ENCODE results near the gene DNAH2. TPM values are rescaled to one million over a fixed set of nuclear protein-coding genes. Genes with fewer than 3 reads are reported as not detected.

DNAH2 gene
- total and polyA plus RNA-seq, 2 of the 13 experiments (the other 11 are each of a cell fraction or from before 2014, with no cell fraction given) = not detected

DNA sequence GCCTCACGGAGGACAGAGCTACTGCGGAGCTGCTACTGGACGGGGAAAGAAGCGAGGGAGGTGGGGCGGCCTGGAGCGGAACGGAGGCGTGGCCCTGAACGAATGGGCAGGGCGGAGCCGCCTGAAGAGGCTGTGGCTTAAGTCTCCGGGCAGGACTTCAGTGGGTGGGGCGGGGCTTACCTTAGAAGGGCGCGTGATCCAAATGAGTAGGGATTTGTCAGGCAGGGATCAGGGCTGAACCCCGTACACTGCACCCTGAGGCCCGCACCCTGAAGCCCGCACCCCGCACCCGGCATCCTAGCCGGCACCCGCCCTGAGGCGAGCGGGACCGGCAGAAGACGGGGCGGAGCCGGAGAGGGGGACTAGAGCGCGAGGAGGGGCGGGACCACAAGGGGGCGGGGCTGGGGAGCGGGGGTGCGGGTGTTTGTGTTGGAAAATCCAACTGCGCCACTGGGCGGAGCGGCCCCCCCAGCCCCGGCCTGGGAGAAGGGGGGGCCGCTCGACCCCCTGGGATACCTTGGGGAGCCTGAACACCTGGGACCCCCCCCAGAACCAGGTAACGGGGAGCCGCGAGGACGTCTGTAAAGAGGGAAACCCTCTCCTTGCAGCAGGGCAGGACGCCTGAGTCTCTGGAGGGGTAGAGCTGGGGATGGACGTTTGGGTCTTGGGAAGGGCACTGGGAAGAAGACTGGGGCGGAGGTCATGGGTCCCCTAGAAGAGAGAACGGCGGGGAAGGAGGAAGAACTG is 116.4 kb downstream of the DNAH2 start, which contains the start of gene KDM6B (continued):
- TF ChIP-seq ZNF460 (CRISPR knock-in tag; IDR thresholded peaks at IDR 0.05; ENCODE audit: borderline replicate concordance) = no peak
- TF ChIP-seq, protein P1, sequence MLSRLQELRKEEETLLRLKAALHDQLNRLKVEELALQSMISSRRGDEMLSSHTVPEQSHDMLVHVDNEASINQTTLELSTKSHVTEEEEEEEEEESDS (CRISPR knock-in tag; IDR thresholded peaks at IDR 0.05; ENCODE audit: borderline replicate concordance) = no peak
- no peak for TF ChIP-seq ZNF333 (CRISPR knock-in tag; IDR thresholded peaks at IDR 0.05; ENCODE audit: borderline replicate concordance)
- TF ChIP-seq ZNF382 (CRISPR knock-in tag; IDR thresholded peaks at IDR 0.05; ENCODE audit: borderline replicate concordance) = no peak
- peak; percentile 92 for TF ChIP-seq AGO1 (IDR thresholded peaks at IDR 0.05; ENCODE audit: low read depth, low read length, poor library complexity, severe bottlenecking)
- 0 out of 2 replicates have a peak, but pooled peaks have one; percentile 28 for TF ChIP-seq ZMYM4 (CRISPR knock-in tag; IDR thresholded peaks at IDR 0.05)

DNA sequence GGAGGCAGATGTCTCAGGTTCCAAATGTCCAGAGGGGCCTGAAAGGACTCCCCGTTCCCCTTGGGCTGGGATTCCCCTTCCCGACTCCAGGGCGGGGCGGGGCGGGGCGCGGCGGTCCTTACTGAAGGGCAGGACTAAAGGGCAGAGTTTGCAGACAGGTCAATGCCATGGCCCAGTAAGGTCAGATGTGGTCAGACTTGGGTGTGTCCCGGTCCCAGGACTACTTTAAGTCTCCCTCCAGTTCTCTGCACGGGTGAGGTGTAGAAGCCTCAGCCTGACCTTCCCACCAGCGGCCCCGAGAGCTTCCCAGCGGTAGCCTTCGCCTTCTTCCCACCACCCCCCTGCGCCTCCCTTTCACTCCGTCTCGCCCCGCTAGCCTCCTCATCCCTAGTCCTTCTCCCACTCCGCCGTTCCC is 117.0 kb downstream of the DNAH2 start:
- H2AFZ ChIP-seq (ENCODE audit: low read length) = no peak overlapping the region
- POLR2A ChIA-PET = interaction anchor here (4.2 to 8.2 kb wide), 3 partner anchors 9 to 148 kb away, joined by 31 to 159 read pairs (median 104); partner anchors contain the start of genes CYB5D1, NAA38, TMEM88 and TP53
- H3K4me3 ChIP-seq (replicated peaks in 1 of 3; ENCODE audit: insufficient read depth in 1 of 3, low read depth in 2 of 3, low read length in 3 of 3) = peak overlapping the region; percentile 54 to 92 (median 65)
- peak; percentile 64 for DNase-seq (ENCODE audit: low spot score)
- peaks cover 6 to 23% of the 10 kb centered on the region in 2 experiments; a peak in 4 of 5 replicates for H3K27me3 ChIP-seq (ENCODE audit: control insufficient read depth in 1 of 2, insufficient read depth in 2 of 2, low read length in 2 of 2)
- H3K4me2 ChIP-seq (ENCODE audit: low read depth, low read length) = peak overlapping the region; percentile 84
- in situ Hi-C loops (cut with HindIII; ENCODE audit: extremely low pct_ligation_motif_present, low pct_unique_long_range_greater_than_20kb) (no loop called here), intact Hi-C loops (cut with micrococcal nuclease; ENCODE audit: unreplicated experiment) (loop anchor here (5.0 kb wide), 1 partner anchor 87 kb away; no protein-coding TSS in a partner anchor)
- H3K79me2 ChIP-seq (ENCODE audit: insufficient read depth, low read length) = peaks cover 16% of the 10 kb centered on the region
- H3K4me1 ChIP-seq (ENCODE audit: insufficient read depth, low read length) = peaks cover 52% of the 10 kb centered on the region
- no TSS peak for BruUV-seq (replicated peaks)
- FAIRE-seq = no peak
- no peaks in the 10 kb centered on the region for H3K36me3 ChIP-seq (replicated peaks in 1 of 2; ENCODE audit: control insufficient read depth in 1 of 2, insufficient read depth in 2 of 2, low read length in 2 of 2)
- 3% methylated on average over 14 of the region's 20 CpGs for WGBS (ENCODE audit: low lambda C conversion rate)
- no peaks in the 10 kb centered on the region; the same call in 1 of the 2 replicates for H4K20me1 ChIP-seq (ENCODE audit: insufficient read depth, low read length)
- no peaks in the 10 kb centered on the region for H3K9me3 ChIP-seq (ENCODE audit: low read length)
- CTCF ChIA-PET (ENCODE audit: low intra/inter-chr PET ratio, low total read pairs) = interaction anchor here (1.1 to 1.2 kb wide), 2 partner anchors 17 to 63 kb away, joined by 5 to 6 read pairs; no protein-coding TSS in a partner anchor
- ATAC-seq = peak; percentile 3
- H3K9ac ChIP-seq (ENCODE audit: insufficient read depth, low read depth, low read length) = peak overlapping the region; percentile 89; the same call in 1 of the 2 replicates
- H3K27ac ChIP-seq (ENCODE audit: extremely low read length, insufficient read depth, low read length) = peak overlapping the region; percentile 92
- TF ChIP-seq ZNF670 (CRISPR knock-in tag; IDR thresholded peaks at IDR 0.05; ENCODE audit: borderline replicate concordance) (no peak), KAT7 (CRISPR knock-in tag; IDR thresholded peaks at IDR 0.05; ENCODE audit: borderline replicate concordance) (0 out of 2 replicates have a peak, but pooled peaks have one; percentile 41), ZFP82 (CRISPR knock-in tag; IDR thresholded peaks at IDR 0.05; ENCODE audit: borderline replicate concordance) (peak; percentile 53; the same call in 1 of the 2 replicates), NFRKB (IDR thresholded peaks at IDR 0.05) (no peak), SOX13 (IDR thresholded peaks at IDR 0.05) (no peak), SOX13 (CRISPR knock-in tag; conservative IDR thresholded peaks at IDR 0.05 in 1 of 2, IDR thresholded peaks at IDR 0.05 in 1 of 2) (peak in 1 of 2 experiments; percentile 14; a peak in 1 of 4 replicates), ZNF501 (CRISPR knock-in tag; IDR thresholded peaks at IDR 0.05) (peak; percentile 52; the same call in 1 of the 2 replicates), BCL6 (CRISPR knock-in tag; IDR thresholded peaks at IDR 0.05) (0 out of 2 replicates have a peak, but pooled peaks have one; percentile 15), PITX1 (CRISPR knock-in tag; IDR thresholded peaks at IDR 0.05) (0 out of 2 replicates have a peak, but pooled peaks have one; percentile 7), RARA (CRISPR knock-in tag; IDR thresholded peaks at IDR 0.05) (peak; percentile 97), SP4 (CRISPR knock-in tag; IDR thresholded peaks at IDR 0.05) (0 out of 2 replicates have a peak, but pooled peaks have one; percentile 6), NFE2L2 (IDR thresholded peaks at IDR 0.05; ENCODE audit: low read length) (no peak), MED1 (CRISPR knock-in tag; IDR thresholded peaks at IDR 0.05) (no peak), IRF2 (CRISPR knock-in tag; IDR thresholded peaks at IDR 0.05) (no peak), IRX3 (CRISPR knock-in tag; IDR thresholded peaks at IDR 0.05; ENCODE audit: borderline replicate concordance, low read depth) (0 out of 2 replicates have a peak, but pooled peaks have one; percentile 22)
- TF ChIP-seq, protein P2, sequence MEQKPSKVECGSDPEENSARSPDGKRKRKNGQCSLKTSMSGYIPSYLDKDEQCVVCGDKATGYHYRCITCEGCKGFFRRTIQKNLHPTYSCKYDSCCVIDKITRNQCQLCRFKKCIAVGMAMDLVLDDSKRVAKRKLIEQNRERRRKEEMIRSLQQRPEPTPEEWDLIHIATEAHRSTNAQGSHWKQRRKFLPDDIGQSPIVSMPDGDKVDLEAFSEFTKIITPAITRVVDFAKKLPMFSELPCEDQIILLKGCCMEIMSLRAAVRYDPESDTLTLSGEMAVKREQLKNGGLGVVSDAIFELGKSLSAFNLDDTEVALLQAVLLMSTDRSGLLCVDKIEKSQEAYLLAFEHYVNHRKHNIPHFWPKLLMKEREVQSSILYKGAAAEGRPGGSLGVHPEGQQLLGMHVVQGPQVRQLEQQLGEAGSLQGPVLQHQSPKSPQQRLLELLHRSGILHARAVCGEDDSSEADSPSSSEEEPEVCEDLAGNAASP (CRISPR knock-in tag; IDR thresholded peaks at IDR 0.05; ENCODE audit: borderline replicate concordance) = peak; percentile 58; the same call in 1 of the 2 replicates
